Body of pancreas (tissue), 4 donors: ENCODE results near the gene FGFR3.

Experiments
- POLR2A ChIP-seq, 3 donors: fragments of 450-650 bp; IDR thresholded peaks; one replicate each; pipeline ENCODE4 v1.6.1; 2016; ENCODE audit warnings: antibody characterized with exemption in 3 of 3, mild to moderate bottlenecking in 2 of 3
- TF ChIP-seq, protein P1 (sequence below), 7 experiments: fragments of 450-650 bp in 4 of 7; fragments of 200-600 bp in 3 of 7; sonication (generic) in 3 of 7; IDR thresholded peaks; one replicate each; pipeline ENCODE4 v1.5.1; 2016 to 2019; ENCODE audit warnings: antibody characterized with exemption in 7 of 7

DNA sequence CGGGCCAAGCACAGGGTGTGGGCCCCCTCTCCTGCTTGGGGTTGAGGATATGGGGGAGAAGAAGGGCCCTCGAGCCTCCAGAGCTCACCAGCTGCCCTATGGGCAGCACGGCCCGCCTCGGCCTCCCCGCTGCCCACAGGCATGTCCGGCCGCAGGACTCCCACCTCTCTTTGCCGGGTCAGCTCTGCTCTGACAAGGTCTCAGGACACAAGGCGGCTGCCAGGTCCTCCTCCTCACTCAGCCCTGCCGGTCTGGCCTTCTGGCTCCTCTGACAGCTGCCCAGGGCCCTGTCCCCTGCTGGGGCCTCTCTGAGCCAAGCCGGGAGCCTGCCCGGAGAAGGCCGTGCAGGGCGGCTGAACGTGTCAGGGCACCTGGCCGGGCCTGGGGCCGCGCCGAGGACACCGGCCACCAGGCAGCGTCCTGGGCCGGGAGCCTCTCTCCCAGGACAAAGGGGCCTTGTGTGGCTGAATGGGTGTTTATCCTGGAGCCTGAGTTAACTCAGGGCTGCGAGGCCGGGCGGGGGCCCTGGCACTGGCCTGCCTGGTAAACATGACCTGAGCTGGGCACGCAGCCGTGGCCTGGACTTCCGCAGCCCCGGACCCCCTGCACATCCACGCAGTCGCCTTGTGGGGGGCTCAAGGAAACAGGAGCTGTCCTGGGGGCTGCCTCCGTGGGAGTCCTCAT is 46.0 kb upstream of the FGFR3 start:
- no peak for TF ChIP-seq POLR2A (IDR thresholded peaks at IDR 0.05)
- TF ChIP-seq, protein P1, sequence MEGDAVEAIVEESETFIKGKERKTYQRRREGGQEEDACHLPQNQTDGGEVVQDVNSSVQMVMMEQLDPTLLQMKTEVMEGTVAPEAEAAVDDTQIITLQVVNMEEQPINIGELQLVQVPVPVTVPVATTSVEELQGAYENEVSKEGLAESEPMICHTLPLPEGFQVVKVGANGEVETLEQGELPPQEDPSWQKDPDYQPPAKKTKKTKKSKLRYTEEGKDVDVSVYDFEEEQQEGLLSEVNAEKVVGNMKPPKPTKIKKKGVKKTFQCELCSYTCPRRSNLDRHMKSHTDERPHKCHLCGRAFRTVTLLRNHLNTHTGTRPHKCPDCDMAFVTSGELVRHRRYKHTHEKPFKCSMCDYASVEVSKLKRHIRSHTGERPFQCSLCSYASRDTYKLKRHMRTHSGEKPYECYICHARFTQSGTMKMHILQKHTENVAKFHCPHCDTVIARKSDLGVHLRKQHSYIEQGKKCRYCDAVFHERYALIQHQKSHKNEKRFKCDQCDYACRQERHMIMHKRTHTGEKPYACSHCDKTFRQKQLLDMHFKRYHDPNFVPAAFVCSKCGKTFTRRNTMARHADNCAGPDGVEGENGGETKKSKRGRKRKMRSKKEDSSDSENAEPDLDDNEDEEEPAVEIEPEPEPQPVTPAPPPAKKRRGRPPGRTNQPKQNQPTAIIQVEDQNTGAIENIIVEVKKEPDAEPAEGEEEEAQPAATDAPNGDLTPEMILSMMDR (IDR thresholded peaks at IDR 0.05), result no peak
